Measurements from ENCODE around the gene HGF.

DNA sequence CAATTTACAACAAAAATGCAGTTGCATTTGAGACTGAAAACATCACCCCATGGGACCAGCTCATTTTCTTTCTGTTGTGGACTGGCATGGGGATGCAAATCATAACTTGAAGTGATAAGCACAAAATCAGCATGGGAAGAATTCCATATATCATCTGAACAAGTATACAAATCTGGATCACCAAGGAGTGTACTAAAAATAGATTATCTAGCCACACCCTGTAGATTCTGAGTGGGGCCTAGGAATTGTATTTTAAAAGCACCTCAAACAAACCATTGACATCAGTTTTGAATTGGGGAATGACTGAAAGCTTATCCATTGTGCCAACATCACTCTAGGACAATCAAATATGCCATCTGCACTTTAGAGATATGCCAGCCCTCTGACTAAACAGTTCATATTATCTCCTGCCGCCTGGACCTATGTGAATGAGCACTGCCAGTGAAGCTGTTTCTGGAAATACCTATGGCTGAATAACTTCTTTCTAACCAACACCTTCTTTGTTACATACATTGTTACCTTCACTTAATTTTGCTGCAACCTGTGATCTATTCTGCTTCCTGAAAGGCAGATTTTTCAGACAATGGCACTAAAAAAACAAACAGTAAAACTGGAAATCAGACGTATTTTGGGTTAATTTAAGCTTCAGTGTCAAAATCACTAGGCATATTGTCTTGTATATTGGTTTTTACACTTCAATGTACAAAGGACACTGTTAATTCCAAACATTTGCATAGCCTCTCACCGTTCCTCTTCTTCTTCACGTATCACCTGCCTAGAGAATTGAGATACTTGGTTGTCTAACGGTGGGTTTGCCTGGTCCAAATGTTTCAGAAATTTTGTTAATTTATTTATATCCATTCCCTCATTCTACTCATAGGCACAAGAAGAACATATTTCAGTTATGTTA is 42.4 kb upstream of the HGF start:
- TF ChIP-seq ZNF8 (CRISPR knock-in tag; IDR thresholded peaks at IDR 0.05) (no peak), TOX (CRISPR knock-in tag; IDR thresholded peaks at IDR 0.05; ENCODE audit: borderline replicate concordance) (no peak), SNAI2 (CRISPR knock-in tag; IDR thresholded peaks at IDR 0.05) (no peak), ESRRG (CRISPR knock-in tag; IDR thresholded peaks at IDR 0.05) (no peak)
- TF ChIP-seq, protein P1, sequence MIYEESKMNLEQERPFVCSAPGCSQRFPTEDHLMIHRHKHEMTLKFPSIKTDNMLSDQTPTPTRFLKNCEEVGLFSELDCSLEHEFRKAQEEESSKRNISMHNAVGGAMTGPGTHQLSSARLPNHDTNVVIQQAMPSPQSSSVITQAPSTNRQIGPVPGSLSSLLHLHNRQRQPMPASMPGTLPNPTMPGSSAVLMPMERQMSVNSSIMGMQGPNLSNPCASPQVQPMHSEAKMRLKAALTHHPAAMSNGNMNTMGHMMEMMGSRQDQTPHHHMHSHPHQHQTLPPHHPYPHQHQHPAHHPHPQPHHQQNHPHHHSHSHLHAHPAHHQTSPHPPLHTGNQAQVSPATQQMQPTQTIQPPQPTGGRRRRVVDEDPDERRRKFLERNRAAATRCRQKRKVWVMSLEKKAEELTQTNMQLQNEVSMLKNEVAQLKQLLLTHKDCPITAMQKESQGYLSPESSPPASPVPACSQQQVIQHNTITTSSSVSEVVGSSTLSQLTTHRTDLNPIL (CRISPR knock-in tag; IDR thresholded peaks at IDR 0.05; ENCODE audit: low read depth), result no peak

Measured in SK-N-SH treated with all-trans-retinoic acid at 6 μM for 48 hours (cell line).